Lower leg skin (tissue), 4 donors: ENCODE results near the gene MRPS11. TPM values are rescaled to one million over a fixed set of nuclear protein-coding genes. Genes with fewer than 3 reads are reported as not detected.

Experiments used
- DNase-seq, 2 donors: peaks; one replicate each; pipeline ENCODE4 v3.0.0-alpha.2; 2019; ENCODE audit warnings: low spot score in 2 of 2
- H3K4me3 ChIP-seq: fragments of 200-600 bp; sonication (generic); 2 replicates; pipeline ENCODE4 v1.5.1; 2017; ENCODE audit warnings: mild to moderate bottlenecking, low read depth; ENCODE audit not compliant: poor library complexity, severe bottlenecking
- CTCF ChIP-seq, 3 donors: fragments of 450-650 bp; IDR thresholded peaks; one replicate each; pipeline ENCODE4 v1.5.1; 2016; ENCODE audit warnings: antibody characterized with exemption in 3 of 3, mild to moderate bottlenecking in 3 of 3, moderate library complexity in 2 of 3
- POLR2A ChIP-seq, 2 donors: fragments of 450-650 bp; IDR thresholded peaks; one replicate each; pipeline ENCODE4 v1.6.1; 2016 to 2017; ENCODE audit warnings: antibody characterized with exemption in 2 of 2, mild to moderate bottlenecking in 1 of 2, moderate library complexity in 1 of 2
- WGBS, 2 donors: methylation state at CpG; one replicate each; pipeline ENCODE4 v1.1.5; 2018; 5-methylcytosine and 5-hydroxymethylcytosine counted together
- intact Hi-C: fragments of 100-400 bp; cut with DNase I; formaldehyde crosslinking; loops from one replicate; pipeline ENCODE4 v1.15.0; 2023; ENCODE audit warnings: low total_unique reads
- total RNA-seq, 4 donors: library from RNA; depleted of rRNA; stranded (reverse); fragments of >200 nt; gene quantifications; one replicate each; pipeline ENCODE4 v1.1.0, GENCODE V29; 2016

The MRPS11 gene
- total RNA-seq, 4 donors from 2014 or later = 28.4 to 40.0 (median 31.6) TPM

- TF ChIP-seq CTCF (IDR thresholded peaks at IDR 0.05) (no peak), POLR2A (IDR thresholded peaks at IDR 0.05) (no peak)
- DNase-seq = peak in 1 of 2 donors; percentile 42
- H3K4me3 ChIP-seq = no peak overlapping the region
- WGBS, 2 donors = 81 to 89% methylated on average over 3 of the region's 3 CpGs
- intact Hi-C loops = loop anchor here (10.0 kb wide), 1 partner anchor 136 kb away; no protein-coding TSS in a partner anchor
Measured at GRCh38 chr15:88479169-88479568, 11.7 kb downstream of the MRPS11 start.

- 79 to 81% methylated on average over 8 of the region's 8 CpGs for WGBS, 2 donors
- intact Hi-C loops = no loop called here
- TF ChIP-seq POLR2A (IDR thresholded peaks at IDR 0.05) = no peak
- TF ChIP-seq CTCF (IDR thresholded peaks at IDR 0.05) = no peak
- peak in 1 of 2 donors; percentile 6 for DNase-seq
- H3K4me3 ChIP-seq = no peak overlapping the region
Measured at GRCh38 chr15:88480981-88481380, 13.5 kb downstream of the MRPS11 start.

- 50 to 59% methylated on average over 1 of the region's 1 CpG for whole genome bisulfite sequencing, 2 donors
- H3K4me3 ChIP-seq = no peak overlapping the region
- DNase-seq = no peak
- intact Hi-C loops = no loop called here
- TF ChIP-seq CTCF (IDR thresholded peaks at IDR 0.05) (no peak), POLR2A (IDR thresholded peaks at IDR 0.05) (no peak)
Measured at GRCh38 chr15:88482263-88482662, 14.8 kb downstream of the MRPS11 start.

GRCh38 chr15:88484682-88485331 lies 17.3 kb downstream of the MRPS11 start:
- no peak overlapping the region for H3K4me3 ChIP-seq
- intact Hi-C loops = no loop called here
- 34 to 37% methylated on average over 10 of the region's 10 CpGs for WGBS, 2 donors
- peak in 1 of 2 donors; percentile 78 for DNase-seq
- TF ChIP-seq CTCF (IDR thresholded peaks at IDR 0.05) (no peak), POLR2A (IDR thresholded peaks at IDR 0.05) (no peak)

- H3K4me3 ChIP-seq = no peak overlapping the region
- TF ChIP-seq POLR2A (IDR thresholded peaks at IDR 0.05) = no peak
- TF ChIP-seq CTCF (IDR thresholded peaks at IDR 0.05) = no peak
- intact Hi-C loops = no loop called here
- 64 to 94% methylated on average over 2 of the region's 2 CpGs for WGBS, 2 donors
- no peak for DNase-seq
Measured at GRCh38 chr15:88487178-88487795, 19.8 kb downstream of the MRPS11 start.
